HL-60 (cell line): ENCODE data around the gene PACRGL.

ENCODE experiments used
- POLR2AphosphoS5 ChIP-seq: IDR thresholded peaks from 2 replicates; pipeline ENCODE4 v1.6.1; 2012; ENCODE audit warnings: low read depth
- TF ChIP-seq, protein P1 (sequence below): IDR thresholded peaks from one replicate; pipeline ENCODE4 v1.5.1; 2011; ENCODE audit warnings: low read length, control low read depth, inconsistent platforms; ENCODE audit not compliant: insufficient read depth

DNA sequence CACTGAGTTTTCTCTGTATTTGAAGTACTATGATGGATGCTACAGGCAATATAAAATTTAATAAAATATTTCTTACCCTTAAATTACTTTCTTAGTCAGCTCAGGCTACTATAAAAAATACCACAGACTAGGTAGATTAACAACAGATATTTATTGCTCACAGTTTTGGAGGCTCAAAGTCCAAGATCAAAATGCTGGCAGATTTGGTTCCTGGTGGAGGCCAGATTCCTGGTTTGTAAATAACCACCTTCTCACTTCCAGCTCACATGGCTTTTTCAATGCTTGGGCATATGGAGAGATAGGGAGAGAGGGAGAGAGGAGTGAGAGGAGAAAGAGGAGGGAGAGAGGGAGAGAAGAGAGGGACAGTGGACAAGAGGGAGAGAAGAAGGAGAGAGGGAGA is 24.5 kb upstream of the PACRGL start:
- no peak for TF ChIP-seq POLR2AphosphoS5
- TF ChIP-seq, protein P1, sequence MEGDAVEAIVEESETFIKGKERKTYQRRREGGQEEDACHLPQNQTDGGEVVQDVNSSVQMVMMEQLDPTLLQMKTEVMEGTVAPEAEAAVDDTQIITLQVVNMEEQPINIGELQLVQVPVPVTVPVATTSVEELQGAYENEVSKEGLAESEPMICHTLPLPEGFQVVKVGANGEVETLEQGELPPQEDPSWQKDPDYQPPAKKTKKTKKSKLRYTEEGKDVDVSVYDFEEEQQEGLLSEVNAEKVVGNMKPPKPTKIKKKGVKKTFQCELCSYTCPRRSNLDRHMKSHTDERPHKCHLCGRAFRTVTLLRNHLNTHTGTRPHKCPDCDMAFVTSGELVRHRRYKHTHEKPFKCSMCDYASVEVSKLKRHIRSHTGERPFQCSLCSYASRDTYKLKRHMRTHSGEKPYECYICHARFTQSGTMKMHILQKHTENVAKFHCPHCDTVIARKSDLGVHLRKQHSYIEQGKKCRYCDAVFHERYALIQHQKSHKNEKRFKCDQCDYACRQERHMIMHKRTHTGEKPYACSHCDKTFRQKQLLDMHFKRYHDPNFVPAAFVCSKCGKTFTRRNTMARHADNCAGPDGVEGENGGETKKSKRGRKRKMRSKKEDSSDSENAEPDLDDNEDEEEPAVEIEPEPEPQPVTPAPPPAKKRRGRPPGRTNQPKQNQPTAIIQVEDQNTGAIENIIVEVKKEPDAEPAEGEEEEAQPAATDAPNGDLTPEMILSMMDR, result no peak
